ENCODE results near the gene SLC6A12. TPM values are rescaled to one million over a fixed set of nuclear protein-coding genes. Genes with fewer than 3 reads are reported as not detected.

Gene SLC6A12
- total and polyA plus RNA-seq, 10 donors = 0.35 to 3.1 (median 1.8) TPM

DNA sequence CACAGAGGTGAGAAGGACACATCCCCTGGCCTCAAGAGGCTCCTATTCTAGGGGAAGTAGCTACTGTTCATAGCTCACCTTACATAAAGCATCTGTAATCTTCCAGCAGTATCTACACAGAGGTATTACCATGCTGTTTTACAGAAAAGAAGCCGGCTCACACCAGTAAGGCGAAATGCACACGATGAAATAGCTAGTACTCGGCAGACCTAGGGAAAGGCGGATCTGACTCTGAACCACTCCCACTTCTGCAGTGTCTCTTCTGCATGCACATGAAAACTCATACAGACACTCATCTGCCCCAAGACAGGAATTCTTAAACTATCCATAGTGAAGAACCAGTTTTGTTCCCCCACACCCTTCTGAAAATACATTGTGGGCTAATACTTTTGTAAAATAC, 73.8 kb downstream of the SLC6A12 start:
- Histone ChIP-seq H3K4me1 (peaks cover 0 to 12% (median 0%) of the 10 kb centered on the region in 6 donors), H3K9me3 (no peaks in the 10 kb centered on the region)

More for the DNA sequence above, 73.8 kb downstream of the SLC6A12 start:
- Histone ChIP-seq H3K4me3 (no peak overlapping the region), H3K27me3 (replicated peaks in 1 of 7) (peaks cover 0 to 53% (median 22%) of the 10 kb centered on the region in 7 donors), H3K27ac (no peak overlapping the region), H3K36me3 (no peaks in the 10 kb centered on the region)
- WGBS, 5 donors = 83 to 90% (median 89%) methylated on average over 5 of the region's 5 CpGs
- intact Hi-C loops (cut with DNase I; ENCODE audit: low total_unique reads) = no loop called here
- DNase-seq = no peak
- TF ChIP-seq POLR2AphosphoS5 (IDR thresholded peaks at IDR 0.05) (no peak), POLR2A (IDR thresholded peaks at IDR 0.05) (no peak)
- TF ChIP-seq, protein P1, sequence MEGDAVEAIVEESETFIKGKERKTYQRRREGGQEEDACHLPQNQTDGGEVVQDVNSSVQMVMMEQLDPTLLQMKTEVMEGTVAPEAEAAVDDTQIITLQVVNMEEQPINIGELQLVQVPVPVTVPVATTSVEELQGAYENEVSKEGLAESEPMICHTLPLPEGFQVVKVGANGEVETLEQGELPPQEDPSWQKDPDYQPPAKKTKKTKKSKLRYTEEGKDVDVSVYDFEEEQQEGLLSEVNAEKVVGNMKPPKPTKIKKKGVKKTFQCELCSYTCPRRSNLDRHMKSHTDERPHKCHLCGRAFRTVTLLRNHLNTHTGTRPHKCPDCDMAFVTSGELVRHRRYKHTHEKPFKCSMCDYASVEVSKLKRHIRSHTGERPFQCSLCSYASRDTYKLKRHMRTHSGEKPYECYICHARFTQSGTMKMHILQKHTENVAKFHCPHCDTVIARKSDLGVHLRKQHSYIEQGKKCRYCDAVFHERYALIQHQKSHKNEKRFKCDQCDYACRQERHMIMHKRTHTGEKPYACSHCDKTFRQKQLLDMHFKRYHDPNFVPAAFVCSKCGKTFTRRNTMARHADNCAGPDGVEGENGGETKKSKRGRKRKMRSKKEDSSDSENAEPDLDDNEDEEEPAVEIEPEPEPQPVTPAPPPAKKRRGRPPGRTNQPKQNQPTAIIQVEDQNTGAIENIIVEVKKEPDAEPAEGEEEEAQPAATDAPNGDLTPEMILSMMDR (IDR thresholded peaks at IDR 0.05 in 8 of 11, conservative IDR thresholded peaks at IDR 0.05 in 3 of 11) = no peak

Other genes with a start within 250 kb of the SLC6A12 start
- gene IQSEC3, start 147.4 kb downstream of the SLC6A12 start, total RNA-seq = 1 to 10 TPM in 4 of 7 donors, under 1 TPM in 2, not detected in 1; 0.20 to 1.6 (median 1.3) TPM
- under 1 TPM; 0.29 to 0.52 (median 0.45) TPM for gene IQSEC3, start 147.4 kb downstream of the SLC6A12 start, polyA plus RNA-seq
- 1 to 10 TPM in 1 of 7 donors, under 1 TPM in 1, not detected in 5; 0.30 to 1.7 TPM for gene SLC6A13, start 48.7 kb upstream of the SLC6A12 start, total RNA-seq
- gene SLC6A13, start 48.7 kb upstream of the SLC6A12 start, polyA plus RNA-seq = under 1 TPM; 0.22 to 0.39 (median 0.24) TPM
- 100 to 1,000 TPM in 4 of 7 donors, 10 to 100 TPM in 3; 74.8 to 131 (median 105) TPM for gene KDM5A, start 175.2 kb upstream of the SLC6A12 start, total RNA-seq
- gene KDM5A, start 175.2 kb upstream of the SLC6A12 start, polyA plus RNA-seq = 1 to 10 TPM; 4.9 to 8.0 (median 5.4) TPM
- gene CCDC77, start 187.5 kb upstream of the SLC6A12 start, total RNA-seq = 10 to 100 TPM in 5 of 7 donors, 1 to 10 TPM in 2; 9.1 to 17.9 (median 11.7) TPM
- gene CCDC77, start 187.5 kb upstream of the SLC6A12 start, polyA plus RNA-seq = 1 to 10 TPM; 6.5 to 7.1 (median 6.6) TPM
- gene B4GALNT3, start 245.8 kb upstream of the SLC6A12 start, total RNA-seq = 1 to 10 TPM in 5 of 7 donors, under 1 TPM in 2; 0.28 to 2.0 (median 1.4) TPM
- 1 to 10 TPM in 2 of 3 donors, under 1 TPM in 1; 0.76 to 1.8 (median 1.6) TPM for gene B4GALNT3, start 245.8 kb upstream of the SLC6A12 start, polyA plus RNA-seq

Data from spleen (tissue), 11 donors.